K562 (cell line): Measurements from ENCODE around the gene JUP.

Experiments used
- CTCF ChIP-seq, 3 experiments: IDR thresholded peaks in 2 of 3; conservative IDR thresholded peaks in 1 of 3; 2 replicates each; pipeline ENCODE4 v1.5.1; 2011 to 2012; ENCODE audit warnings: low read length in 3 of 3, mild to moderate bottlenecking in 3 of 3, control low read depth in 2 of 3, improper control_type of control experiment in 1 of 3, inconsistent platforms in 1 of 3, low read depth in 1 of 3, mixed read lengths in 1 of 3, moderate library complexity in 1 of 3; ENCODE audit not compliant: insufficient read depth in 2 of 3
- GTF2F1 ChIP-seq: IDR thresholded peaks from 2 replicates; pipeline ENCODE4 v1.6.1; 2011; ENCODE audit warnings: low read depth, low read length, improper control_type of control experiment
- RBM22 ChIP-seq: fragments of 200-400 bp; formaldehyde crosslinking; IDR thresholded peaks from 2 replicates; pipeline ENCODE4 v1.6.1; 2018; ENCODE audit warnings: low read length, low read depth; ENCODE audit not compliant: poor library complexity, severe bottlenecking
- REST ChIP-seq, 2 experiments: fragments of 450-650 bp; formaldehyde crosslinking in 1 of 2; IDR thresholded peaks; 2 replicates each; pipeline versions ENCODE4 v1.4.0 to v1.6.1; 2014 to 2020; ENCODE audit warnings: mild to moderate bottlenecking in 2 of 2, borderline replicate concordance in 1 of 2, low read depth in 1 of 2
- SMAD4 ChIP-seq: fragments of 250-450 bp; sonication (Bioruptor Pico); conservative IDR thresholded peaks from 2 replicates; pipeline ENCODE4 v1.8.0; 2021; ENCODE audit warnings: inconsistent platforms, mild to moderate bottlenecking, moderate library complexity
- SMARCB1 ChIP-seq: IDR thresholded peaks from 2 replicates; pipeline ENCODE4 v1.6.1; 2011; ENCODE audit warnings: improper control_type of control experiment, low read depth; ENCODE audit not compliant: insufficient read length
- SMARCC2 ChIP-seq: fragments of 450-650 bp; IDR thresholded peaks from 2 replicates; pipeline ENCODE4 v1.6.1; 2017; ENCODE audit warnings: antibody characterized with exemption, moderate library complexity, mild to moderate bottlenecking, low read depth
- SP1 ChIP-seq: sonication (generic); formaldehyde crosslinking; IDR thresholded peaks from 2 replicates; pipeline ENCODE4 v1.8.1; 2022; ENCODE audit warnings: mild to moderate bottlenecking, missing genetic modification reagents
- SRF ChIP-seq, 2 experiments: fragments of 250-450, 450-650 bp in 1 of 2; sonication (Bioruptor Pico) in 1 of 2; sonication (generic) in 1 of 2; formaldehyde crosslinking; IDR thresholded peaks; 2 replicates each; pipeline versions ENCODE4 v1.5.0 to v1.5.1; 2020 to 2022; ENCODE audit warnings: mild to moderate bottlenecking in 1 of 2, missing genetic modification reagents in 1 of 2
- ZMIZ1 ChIP-seq, 2 experiments: fragments of 150-350 bp in 1 of 2; IDR thresholded peaks; 2 replicates each; pipeline ENCODE4 v1.6.1; 2012 to 2016; ENCODE audit warnings: low read depth in 2 of 2, low read length in 2 of 2, mild to moderate bottlenecking in 1 of 2, moderate library complexity in 1 of 2
- ZNF311 ChIP-seq: fragments of 250-450 bp; sonication (Bioruptor Pico); IDR thresholded peaks from 2 replicates; pipeline ENCODE4 v1.4.0; 2020; ENCODE audit warnings: mild to moderate bottlenecking, moderate library complexity
- ZNF79 ChIP-seq: fragments of 250-450 bp; sonication (Bioruptor Pico); IDR thresholded peaks from 2 replicates; pipeline ENCODE4 v1.4.0; 2020; ENCODE audit warnings: low read depth, mild to moderate bottlenecking, moderate library complexity
- TF ChIP-seq, protein P1 (sequence below): fragments of 200-400 bp; formaldehyde crosslinking; IDR thresholded peaks from 2 replicates; pipeline ENCODE4 v1.6.1; 2017; ENCODE audit warnings: mild to moderate bottlenecking, low read depth, low read length, moderate library complexity

GRCh38 chr17:41799366-41799765 lies 12.9 kb upstream of the JUP start:
- TF ChIP-seq RBM22 (no peak), SMARCB1 (no peak), ZNF311 (CRISPR knock-in tag) (no peak), SP1 (no peak), GTF2F1 (no peak), SMARCC2 (no peak), REST (IDR thresholded peaks at IDR 0.05; ENCODE audit: borderline replicate concordance) (no peak), REST (CRISPR knock-in tag; IDR thresholded peaks at IDR 0.05; ENCODE audit: low read depth) (no peak), SRF (CRISPR knock-in tag; IDR thresholded peaks at IDR 0.05) (no peak), ZMIZ1 (IDR thresholded peaks at IDR 0.05; ENCODE audit: low read depth in 2 of 2, low read length in 2 of 2) (no peak), CTCF (IDR thresholded peaks at IDR 0.05 in 2 of 3, conservative IDR thresholded peaks at IDR 0.05 in 1 of 3; ENCODE audit: insufficient read depth in 2 of 3, low read depth in 1 of 3, low read length in 3 of 3) (no peak), ZNF79 (no peak), SMAD4 (CRISPR knock-in tag) (no peak)
- TF ChIP-seq, protein P1, sequence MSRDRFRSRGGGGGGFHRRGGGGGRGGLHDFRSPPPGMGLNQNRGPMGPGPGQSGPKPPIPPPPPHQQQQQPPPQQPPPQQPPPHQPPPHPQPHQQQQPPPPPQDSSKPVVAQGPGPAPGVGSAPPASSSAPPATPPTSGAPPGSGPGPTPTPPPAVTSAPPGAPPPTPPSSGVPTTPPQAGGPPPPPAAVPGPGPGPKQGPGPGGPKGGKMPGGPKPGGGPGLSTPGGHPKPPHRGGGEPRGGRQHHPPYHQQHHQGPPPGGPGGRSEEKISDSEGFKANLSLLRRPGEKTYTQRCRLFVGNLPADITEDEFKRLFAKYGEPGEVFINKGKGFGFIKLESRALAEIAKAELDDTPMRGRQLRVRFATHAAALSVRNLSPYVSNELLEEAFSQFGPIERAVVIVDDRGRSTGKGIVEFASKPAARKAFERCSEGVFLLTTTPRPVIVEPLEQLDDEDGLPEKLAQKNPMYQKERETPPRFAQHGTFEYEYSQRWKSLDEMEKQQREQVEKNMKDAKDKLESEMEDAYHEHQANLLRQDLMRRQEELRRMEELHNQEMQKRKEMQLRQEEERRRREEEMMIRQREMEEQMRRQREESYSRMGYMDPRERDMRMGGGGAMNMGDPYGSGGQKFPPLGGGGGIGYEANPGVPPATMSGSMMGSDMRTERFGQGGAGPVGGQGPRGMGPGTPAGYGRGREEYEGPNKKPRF = no peak
